A673 (cell line): ENCODE results near the gene WDR59.

ENCODE experiments used
- EZH2 ChIP-seq: fragments of 200-600 bp; sonication (generic); IDR thresholded peaks from 2 replicates; pipeline ENCODE4 v1.6.1; 2017; ENCODE audit warnings: borderline replicate concordance, low read depth, mild to moderate bottlenecking, mixed read lengths, antibody characterized with exemption, low read length; ENCODE audit not compliant: poor library complexity, severe bottlenecking
- TF ChIP-seq, protein P1 (sequence below): fragments of 300-800, 200-600 bp; sonication (generic); conservative IDR thresholded peaks from 2 replicates; pipeline ENCODE4 v1.5.1; 2017; ENCODE audit warnings: low read depth, mild to moderate bottlenecking, antibody characterized with exemption, low read length, moderate library complexity, mixed read lengths

GRCh38 chr16:74825941-74826340 lies 159.0 kb downstream of the WDR59 start:
- TF ChIP-seq, protein P1, sequence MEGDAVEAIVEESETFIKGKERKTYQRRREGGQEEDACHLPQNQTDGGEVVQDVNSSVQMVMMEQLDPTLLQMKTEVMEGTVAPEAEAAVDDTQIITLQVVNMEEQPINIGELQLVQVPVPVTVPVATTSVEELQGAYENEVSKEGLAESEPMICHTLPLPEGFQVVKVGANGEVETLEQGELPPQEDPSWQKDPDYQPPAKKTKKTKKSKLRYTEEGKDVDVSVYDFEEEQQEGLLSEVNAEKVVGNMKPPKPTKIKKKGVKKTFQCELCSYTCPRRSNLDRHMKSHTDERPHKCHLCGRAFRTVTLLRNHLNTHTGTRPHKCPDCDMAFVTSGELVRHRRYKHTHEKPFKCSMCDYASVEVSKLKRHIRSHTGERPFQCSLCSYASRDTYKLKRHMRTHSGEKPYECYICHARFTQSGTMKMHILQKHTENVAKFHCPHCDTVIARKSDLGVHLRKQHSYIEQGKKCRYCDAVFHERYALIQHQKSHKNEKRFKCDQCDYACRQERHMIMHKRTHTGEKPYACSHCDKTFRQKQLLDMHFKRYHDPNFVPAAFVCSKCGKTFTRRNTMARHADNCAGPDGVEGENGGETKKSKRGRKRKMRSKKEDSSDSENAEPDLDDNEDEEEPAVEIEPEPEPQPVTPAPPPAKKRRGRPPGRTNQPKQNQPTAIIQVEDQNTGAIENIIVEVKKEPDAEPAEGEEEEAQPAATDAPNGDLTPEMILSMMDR, result no peak
- no peak for TF ChIP-seq EZH2
